Activated T-cell treated with anti-CD3 and anti-CD28 coated beads, Interleukin-2, amount 50 U/mL, for 48 hours (primary cell): ENCODE measurements around the gene DAZAP2.
A peak's percentile ranks its signal among the peaks of the same experiment; 100 is the strongest.
"Not testable (repeated sequence)": the region's sequence is repeated elsewhere in the genome, so short reads cannot be mapped to it uniquely, and the experiment has no call there.

Experiments used
- DNase-seq, 2 experiments: peaks; one replicate each; pipeline ENCODE4 v3.0.0-alpha.2; 2020

DAZAP2 gene

GRCh38 chr12:51247523-51248206, 9.0 kb downstream of the DAZAP2 start:
- DNase-seq = no peak

GRCh38 chr12:51253276-51253675, 14.7 kb downstream of the DAZAP2 start:
- no peak for DNase-seq

- DNase-seq = no peak
Measured at GRCh38 chr12:51254536-51254935, 15.9 kb downstream of the DAZAP2 start.

- not testable (repeated sequence) for DNase-seq
Measured at GRCh38 chr12:51259600-51259999, 21.0 kb downstream of the DAZAP2 start.

- no peak for DNase-seq
Measured at GRCh38 chr12:51262758-51263177, 24.1 kb downstream of the DAZAP2 start.

- no peak for DNase-seq
Measured at GRCh38 chr12:51263341-51263740, 24.7 kb downstream of the DAZAP2 start.

GRCh38 chr12:51264297-51264696, 25.7 kb downstream of the DAZAP2 start:
- no peak for DNase-seq

GRCh38 chr12:51265024-51265423, 26.4 kb downstream of the DAZAP2 start:
- DNase-seq = no peak

- DNase-seq = peak; percentile 60 to 72
Measured at GRCh38 chr12:51269174-51270066, 30.8 kb downstream of the DAZAP2 start.

- DNase-seq = peak; percentile 56 to 69
Measured at GRCh38 chr12:51270067-51270950, 31.7 kb downstream of the DAZAP2 start, which contains the start of gene SMAGP. TSS of gene SMAGP (minus strand) at chr12:51270415. CDS start at chr12:51269278, 1,137 bp downstream.

- DNase-seq = no peak
Measured at GRCh38 chr12:51270951-51271518, 32.4 kb downstream of the DAZAP2 start.

GRCh38 chr12:51272810-51273209, 34.2 kb downstream of the DAZAP2 start:
- not testable (repeated sequence) for DNase-seq

- no peak for DNase-seq
Measured at GRCh38 chr12:51275088-51275487, 36.5 kb downstream of the DAZAP2 start.

- DNase-seq = no peak
Measured at GRCh38 chr12:51281202-51281924, 42.7 kb downstream of the DAZAP2 start.

- no peak for DNase-seq
Measured at GRCh38 chr12:51285843-51286242, 47.2 kb downstream of the DAZAP2 start.

GRCh38 chr12:51291603-51292513, 53.2 kb downstream of the DAZAP2 start:
- DNase-seq = not testable (repeated sequence)
